Measurements from ENCODE around the gene SLX4IP. TPM values are rescaled to one million over a fixed set of nuclear protein-coding genes. Genes with fewer than 3 reads are reported as not detected.

SLX4IP gene
- total RNA-seq, 4 donors from 2014 or later = 4.8 to 7.2 (median 5.7) TPM

DNA sequence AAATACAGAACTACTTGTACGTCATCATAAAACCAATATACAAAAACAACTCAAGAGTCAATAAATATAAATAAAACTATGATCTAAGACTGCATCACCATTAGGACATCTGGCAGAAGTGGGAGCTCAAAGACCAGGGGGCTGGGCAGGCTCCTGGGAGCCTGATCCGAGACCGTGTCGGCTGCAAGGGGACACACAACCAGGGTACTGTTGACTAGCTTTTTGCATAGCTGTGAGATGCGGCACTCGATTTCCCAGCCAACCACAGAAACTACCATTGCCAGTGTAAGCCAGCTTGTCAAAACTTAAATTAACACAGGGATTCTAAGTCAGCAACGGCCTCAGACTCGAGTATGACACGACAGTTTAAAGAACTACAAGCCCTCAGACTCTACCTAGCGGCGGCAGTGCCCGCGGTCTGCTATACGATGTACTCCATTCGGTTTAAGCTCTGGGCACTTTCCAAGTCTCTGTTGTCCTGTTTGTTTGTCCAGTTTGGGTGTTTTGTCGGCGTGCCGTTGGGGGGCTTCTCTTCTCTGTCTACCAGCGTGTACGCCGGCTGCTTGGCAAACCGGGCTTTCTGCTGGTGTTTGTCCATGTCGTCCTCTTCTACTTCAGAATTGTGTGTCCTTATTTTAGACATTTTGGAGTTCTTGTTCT is 204.1 kb downstream of the SLX4IP start:
- Histone ChIP-seq H3K27me3 (no peaks in the 10 kb centered on the region), H3K9me3 (no peaks in the 10 kb centered on the region), H3K4me1 (peaks cover 64% of the 10 kb centered on the region), H3K4me3 (no peak overlapping the region), H3K27ac (peak overlapping the region; percentile 38), H3K36me3 (peaks cover 56% of the 10 kb centered on the region)
- TF ChIP-seq POLR2A (IDR thresholded peaks at IDR 0.05) = no peak
- TF ChIP-seq EP300 (IDR thresholded peaks at IDR 0.05) = no peak
- TF ChIP-seq, protein P1, sequence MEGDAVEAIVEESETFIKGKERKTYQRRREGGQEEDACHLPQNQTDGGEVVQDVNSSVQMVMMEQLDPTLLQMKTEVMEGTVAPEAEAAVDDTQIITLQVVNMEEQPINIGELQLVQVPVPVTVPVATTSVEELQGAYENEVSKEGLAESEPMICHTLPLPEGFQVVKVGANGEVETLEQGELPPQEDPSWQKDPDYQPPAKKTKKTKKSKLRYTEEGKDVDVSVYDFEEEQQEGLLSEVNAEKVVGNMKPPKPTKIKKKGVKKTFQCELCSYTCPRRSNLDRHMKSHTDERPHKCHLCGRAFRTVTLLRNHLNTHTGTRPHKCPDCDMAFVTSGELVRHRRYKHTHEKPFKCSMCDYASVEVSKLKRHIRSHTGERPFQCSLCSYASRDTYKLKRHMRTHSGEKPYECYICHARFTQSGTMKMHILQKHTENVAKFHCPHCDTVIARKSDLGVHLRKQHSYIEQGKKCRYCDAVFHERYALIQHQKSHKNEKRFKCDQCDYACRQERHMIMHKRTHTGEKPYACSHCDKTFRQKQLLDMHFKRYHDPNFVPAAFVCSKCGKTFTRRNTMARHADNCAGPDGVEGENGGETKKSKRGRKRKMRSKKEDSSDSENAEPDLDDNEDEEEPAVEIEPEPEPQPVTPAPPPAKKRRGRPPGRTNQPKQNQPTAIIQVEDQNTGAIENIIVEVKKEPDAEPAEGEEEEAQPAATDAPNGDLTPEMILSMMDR (IDR thresholded peaks at IDR 0.05) = no peak
- no peak for TF ChIP-seq POLR2AphosphoS5 (IDR thresholded peaks at IDR 0.05)
- no peak for DNase-seq (ENCODE audit: low spot score in 2 of 2)
- 83% methylated on average over 23 of the region's 23 CpGs for WGBS

DNA sequence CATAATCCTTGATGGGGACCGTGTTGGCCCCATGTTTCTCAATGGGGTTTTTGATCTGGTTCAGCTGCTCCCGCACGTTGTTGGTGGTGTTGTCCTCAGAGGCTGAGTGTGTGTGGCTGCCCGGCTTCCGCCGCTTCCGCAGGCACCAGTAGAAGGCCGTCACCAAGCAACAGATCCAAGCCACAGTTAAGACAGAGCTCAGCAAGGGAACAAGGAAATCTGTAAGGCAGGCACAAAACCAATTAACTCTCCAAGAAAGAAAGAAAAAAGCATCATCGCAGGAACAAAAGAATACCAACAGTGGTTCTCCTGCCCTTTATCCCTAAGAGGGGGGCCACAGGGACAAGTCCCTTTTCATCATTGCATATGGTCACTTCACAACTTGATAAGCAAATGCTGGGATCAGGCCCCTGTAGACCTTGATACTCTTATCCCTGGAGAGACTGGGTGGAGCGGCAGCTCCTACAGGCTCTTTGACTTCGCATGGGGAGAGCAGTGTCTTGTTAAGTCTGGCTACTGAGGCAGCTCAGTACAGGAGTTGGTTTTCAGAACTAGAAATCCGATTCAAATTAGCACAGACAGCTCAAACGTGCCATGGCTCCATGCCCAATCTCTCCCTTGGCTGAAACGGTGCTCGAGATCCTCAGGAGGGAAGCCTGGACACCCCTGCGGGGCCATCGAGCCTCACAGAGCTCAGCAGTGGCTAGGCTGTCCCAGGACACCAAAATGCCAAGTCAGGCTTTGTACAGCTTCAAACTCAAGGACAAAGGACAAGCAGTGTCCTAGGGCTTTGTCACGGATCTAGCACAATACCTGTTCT is 204.8 kb downstream of the SLX4IP start:
- no peak overlapping the region for H3K4me3 ChIP-seq
- H3K27me3 ChIP-seq = no peaks in the 10 kb centered on the region
- DNase-seq (ENCODE audit: low spot score in 2 of 2) = no peak
- peaks cover 58% of the 10 kb centered on the region for H3K4me1 ChIP-seq
- peaks cover 64% of the 10 kb centered on the region for H3K36me3 ChIP-seq
- 81% methylated on average over 11 of the region's 18 CpGs for WGBS
- TF ChIP-seq POLR2AphosphoS5 (IDR thresholded peaks at IDR 0.05) (no peak), POLR2A (IDR thresholded peaks at IDR 0.05) (no peak), EP300 (IDR thresholded peaks at IDR 0.05) (no peak)
- TF ChIP-seq, protein P1 (IDR thresholded peaks at IDR 0.05) = no peak
- H3K27ac ChIP-seq = peak overlapping the region; percentile 38
- no peaks in the 10 kb centered on the region for H3K9me3 ChIP-seq

DNA sequence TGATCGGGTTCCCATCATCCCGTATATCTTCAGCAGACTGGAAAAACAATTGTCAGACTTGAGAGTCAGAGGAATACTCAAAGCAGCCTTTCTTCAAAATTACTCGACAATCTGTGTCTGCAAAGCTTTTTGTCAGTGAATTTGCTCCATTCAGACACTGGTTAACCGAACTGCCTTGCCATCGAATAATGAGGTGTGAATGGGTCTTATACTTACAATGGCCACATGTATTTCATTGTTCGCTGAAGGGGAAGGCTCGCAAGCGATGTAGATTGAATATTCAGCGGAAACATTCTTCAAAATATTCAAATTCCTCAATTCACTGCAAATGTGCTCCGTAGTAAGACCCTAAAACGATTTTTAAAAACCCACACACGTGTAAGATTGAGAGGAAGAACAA is 205.8 kb downstream of the SLX4IP start:
- TF ChIP-seq EP300 (IDR thresholded peaks at IDR 0.05) (no peak), POLR2A (IDR thresholded peaks at IDR 0.05) (no peak), POLR2AphosphoS5 (IDR thresholded peaks at IDR 0.05) (no peak)
- TF ChIP-seq, protein P1 (IDR thresholded peaks at IDR 0.05) = no peak
- no peak for DNase-seq (ENCODE audit: low spot score in 2 of 2)
- WGBS = 92% methylated on average over 12 of the region's 12 CpGs
- H3K9me3 ChIP-seq = no peaks in the 10 kb centered on the region
- H3K4me1 ChIP-seq = peaks cover 50% of the 10 kb centered on the region
- no peak overlapping the region for H3K27ac ChIP-seq
- H3K27me3 ChIP-seq = no peaks in the 10 kb centered on the region
- H3K4me3 ChIP-seq = no peak overlapping the region
- H3K36me3 ChIP-seq = peaks cover 73% of the 10 kb centered on the region

DNA sequence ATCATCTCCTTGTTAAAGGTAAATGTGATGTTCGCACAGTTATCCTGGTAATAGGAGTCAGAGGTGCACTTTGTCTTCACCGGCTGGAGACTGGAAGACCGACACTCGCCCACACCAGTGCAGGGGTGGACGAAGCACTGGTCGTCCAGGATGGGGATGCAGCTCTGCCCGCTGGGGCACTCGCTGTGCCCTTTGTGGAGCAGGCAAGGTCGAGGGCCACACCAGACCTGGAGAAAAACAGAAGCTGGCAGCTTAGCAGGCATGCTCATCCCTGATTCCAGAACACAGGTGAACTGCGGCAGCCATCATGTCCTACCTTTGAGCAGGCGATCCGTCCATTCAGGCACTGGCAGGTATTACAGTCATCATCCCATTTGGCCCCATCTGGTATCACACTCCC is 206.4 kb downstream of the SLX4IP start:
- no peak overlapping the region for H3K4me3 ChIP-seq
- WGBS = 82% methylated on average over 11 of the region's 12 CpGs
- TF ChIP-seq, protein P1 (IDR thresholded peaks at IDR 0.05) = no peak
- TF ChIP-seq POLR2A (IDR thresholded peaks at IDR 0.05) (no peak), POLR2AphosphoS5 (IDR thresholded peaks at IDR 0.05) (no peak), EP300 (IDR thresholded peaks at IDR 0.05) (no peak)
- no peak for DNase-seq (ENCODE audit: low spot score in 2 of 2)
- H3K27ac ChIP-seq = no peak overlapping the region
- H3K9me3 ChIP-seq = no peaks in the 10 kb centered on the region
- no peaks in the 10 kb centered on the region for H3K27me3 ChIP-seq
- H3K36me3 ChIP-seq = peaks cover 79% of the 10 kb centered on the region
- peaks cover 44% of the 10 kb centered on the region for H3K4me1 ChIP-seq

DNA sequence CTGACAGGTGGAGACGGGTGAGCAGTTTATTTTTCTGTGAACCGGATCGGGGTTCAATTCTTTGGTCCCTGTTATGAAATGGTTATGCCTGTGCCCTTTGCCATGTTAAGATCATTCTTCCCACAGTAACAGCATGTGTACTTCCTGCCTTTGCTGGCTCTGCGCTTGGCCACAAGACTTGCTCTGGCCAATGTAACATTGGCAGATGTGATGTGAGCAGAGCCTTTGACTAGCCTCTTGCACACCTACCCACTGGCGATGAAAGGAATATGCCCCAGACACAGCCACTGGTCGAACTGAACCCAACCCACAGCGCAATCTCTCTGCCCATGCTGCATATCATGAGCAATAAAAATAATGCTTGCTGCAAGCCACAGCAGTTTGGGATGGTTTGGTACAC is 206.8 kb downstream of the SLX4IP start:
- Histone ChIP-seq H3K27ac (no peak overlapping the region), H3K4me3 (no peak overlapping the region), H3K36me3 (peaks cover 83% of the 10 kb centered on the region), H3K4me1 (peaks cover 40% of the 10 kb centered on the region), H3K27me3 (no peaks in the 10 kb centered on the region), H3K9me3 (no peaks in the 10 kb centered on the region)
- TF ChIP-seq POLR2AphosphoS5 (IDR thresholded peaks at IDR 0.05) (no peak), POLR2A (IDR thresholded peaks at IDR 0.05) (no peak), EP300 (IDR thresholded peaks at IDR 0.05) (no peak)
- TF ChIP-seq, protein P1 (IDR thresholded peaks at IDR 0.05) = no peak
- WGBS = 93% methylated on average over 7 of the region's 7 CpGs
- no peak for DNase-seq (ENCODE audit: low spot score in 2 of 2)
